Measurements from ENCODE around the gene TUBGCP3.

- TF ChIP-seq POLR2A (IDR thresholded peaks at IDR 0.05; ENCODE audit: low read length) (no peak), GATA1 (IDR thresholded peaks at IDR 0.05; ENCODE audit: low read depth, low read length) (no peak)
These were observed 56.6 kb downstream of the TUBGCP3 start for GRCh38 chr13:112531263-112531794.

Measured in erythroblast (primary cell).